ENCODE measurements around the gene LSAMP.

- TF ChIP-seq ZBTB49 (tag by site-specific recombination; IDR thresholded peaks at IDR 0.05; ENCODE audit: low read depth) (no peak), ZNF777 (tag by site-specific recombination; IDR thresholded peaks at IDR 0.05; ENCODE audit: borderline replicate concordance) (no peak), ZBTB7A (tag by site-specific recombination; IDR thresholded peaks at IDR 0.05; ENCODE audit: low read depth) (no peak), ZNF76 (tag by site-specific recombination; IDR thresholded peaks at IDR 0.05; ENCODE audit: borderline replicate concordance, low read depth) (no peak), ZNF37A (tag by site-specific recombination; IDR thresholded peaks at IDR 0.05) (no peak), ZNF302 (tag by site-specific recombination; IDR thresholded peaks at IDR 0.05; ENCODE audit: low read depth) (no peak), ZNF239 (tag by site-specific recombination; IDR thresholded peaks at IDR 0.05) (no peak), REST (tag by site-specific recombination; IDR thresholded peaks at IDR 0.05) (no peak), EGR2 (tag by site-specific recombination; IDR thresholded peaks at IDR 0.05; ENCODE audit: low read depth) (no peak), CTCF (tag by site-specific recombination; IDR thresholded peaks at IDR 0.05) (no peak)
These were observed 512.5 kb downstream of the LSAMP start for GRCh38 chr3:115932807-115933206.
